GM23338 (cell line): ENCODE measurements around the gene NSD1. TPM values are rescaled to one million over a fixed set of nuclear protein-coding genes. Genes with fewer than 3 reads are reported as not detected.

Source experiments
- ATAC-seq: fragments of 200-7000 bp; cut with Tn5 transposase; 3 replicates; pipeline ENCODE4 v1.9.1; 2020
- DNase-seq: peaks from one replicate; pipeline ENCODE4 v3.0.0-alpha.2; 2015; ENCODE audit warnings: low spot score
- H2AFZ ChIP-seq: fragments of 200-600 bp; sonication (generic); 2 replicates; pipeline ENCODE4 v1.8.0; 2016; ENCODE audit warnings: antibody characterized with exemption, mild to moderate bottlenecking, moderate library complexity
- H3F3A ChIP-seq: fragments of 200-600 bp; sonication (generic); replicated peaks from 2 replicates; pipeline ENCODE4 v1.8.0; 2017; ENCODE audit warnings: antibody characterized with exemption, mixed run types, low read depth
- H3K27ac ChIP-seq: fragments of 200-600 bp; sonication (generic); 2 replicates; pipeline ENCODE4 v1.6.1; 2016; ENCODE audit warnings: low read depth
- H3K27me3 ChIP-seq: fragments of 200-600 bp; sonication (generic); 2 replicates; pipeline ENCODE4 v1.8.0; 2016; ENCODE audit warnings: mild to moderate bottlenecking, mixed run types, moderate library complexity; ENCODE audit not compliant: insufficient read depth
- H3K36me3 ChIP-seq: fragments of 200-600 bp; sonication (generic); 2 replicates; pipeline ENCODE4 v1.8.0; 2016; ENCODE audit warnings: mild to moderate bottlenecking; ENCODE audit not compliant: insufficient read depth
- H3K4me1 ChIP-seq: fragments of 200-600 bp; sonication (generic); 2 replicates; pipeline ENCODE4 v1.8.0; 2016; ENCODE audit warnings: mild to moderate bottlenecking, moderate library complexity; ENCODE audit not compliant: insufficient read depth
- H3K4me2 ChIP-seq: fragments of 200-600 bp; sonication (generic); 2 replicates; pipeline ENCODE4 v1.7.1; 2017; ENCODE audit warnings: mixed run types
- H3K4me3 ChIP-seq: fragments of 200-600 bp; sonication (generic); 2 replicates; pipeline ENCODE4 v1.6.1; 2016; ENCODE audit warnings: mixed run types
- H3K79me2 ChIP-seq: fragments of 200-600 bp; sonication (generic); replicated peaks from 2 replicates; pipeline ENCODE4 v1.8.0; 2017; ENCODE audit warnings: mild to moderate bottlenecking; ENCODE audit not compliant: insufficient read depth
- H3K9me2 ChIP-seq: fragments of 200-600 bp; sonication (generic); 2 replicates; pipeline ENCODE4 v1.8.0; 2017; ENCODE audit not compliant: insufficient read depth
- H4K20me1 ChIP-seq: fragments of 200-600 bp; sonication (generic); replicated peaks from 2 replicates; pipeline ENCODE4 v1.8.0; 2017; ENCODE audit warnings: mild to moderate bottlenecking; ENCODE audit not compliant: insufficient read depth
- H3K27ac Mint-ChIP-seq: 2 replicates; pipeline ENCODE4 v1.8.0; 2020; ENCODE audit warnings: inconsistent platforms, mild to moderate bottlenecking, moderate library complexity, mixed read lengths
- H3K27me3 Mint-ChIP-seq: 3 replicates; pipeline ENCODE4 v1.8.0; 2022; ENCODE audit warnings: low read depth, mild to moderate bottlenecking, moderate library complexity, mixed read lengths, inconsistent platforms; ENCODE audit not compliant: insufficient read depth, poor library complexity
- H3K36me3 Mint-ChIP-seq: 3 replicates; pipeline ENCODE4 v1.8.0; 2021; ENCODE audit warnings: low read depth, mild to moderate bottlenecking, inconsistent platforms, moderate library complexity, mixed read lengths
- H3K4me1 Mint-ChIP-seq: 3 replicates; pipeline ENCODE4 v1.8.0; 2020; ENCODE audit warnings: mild to moderate bottlenecking, inconsistent platforms, mixed read lengths
- H3K4me3 Mint-ChIP-seq: 3 replicates; pipeline ENCODE4 v1.8.0; 2021; ENCODE audit warnings: moderate library complexity, mild to moderate bottlenecking, inconsistent platforms, mixed read lengths
- H3K9me3 Mint-ChIP-seq: 3 replicates; pipeline ENCODE4 v1.8.0; 2020; ENCODE audit warnings: moderate library complexity, mild to moderate bottlenecking, inconsistent platforms, mixed read lengths
- CREB1 ChIP-seq: fragments of 250-450 bp; sonication (Bioruptor Pico); IDR thresholded peaks from 2 replicates; pipeline ENCODE4 v1.5.0; 2020; ENCODE audit warnings: low read depth, mild to moderate bottlenecking, moderate library complexity
- CTCF ChIP-seq, 2 experiments: fragments of 200-600 bp in 1 of 2; sonication (generic) in 1 of 2; conservative IDR thresholded peaks; 2 replicates each; pipeline versions ENCODE4 v1.5.1 to v1.6.1; 2016 to 2017; ENCODE audit warnings: antibody characterized with exemption in 2 of 2, low read depth in 2 of 2, mild to moderate bottlenecking in 2 of 2, moderate library complexity in 1 of 2
- ETS1 ChIP-seq: IDR thresholded peaks from 2 replicates; pipeline ENCODE4 v1.6.1; 2016; ENCODE audit warnings: antibody characterized with exemption
- EZH2 ChIP-seq: fragments of 200-600 bp; sonication (generic); IDR thresholded peaks from one replicate; pipeline ENCODE4 v1.8.0; 2017; ENCODE audit warnings: antibody characterized with exemption, mild to moderate bottlenecking, low read depth; ENCODE audit not compliant: unreplicated experiment
- EZH2phosphoT487 ChIP-seq: fragments of 200-600 bp; sonication (generic); IDR thresholded peaks from one replicate; pipeline ENCODE4 v1.8.1; 2018; ENCODE audit warnings: antibody characterized with exemption; ENCODE audit not compliant: unreplicated experiment
- JUNB ChIP-seq: IDR thresholded peaks from one replicate; pipeline ENCODE4 v1.6.1; 2016; ENCODE audit warnings: antibody characterized with exemption; ENCODE audit not compliant: unreplicated experiment
- NANOG ChIP-seq: IDR thresholded peaks from 2 replicates; pipeline ENCODE4 v1.6.1; 2016; ENCODE audit warnings: antibody characterized with exemption, borderline replicate concordance
- POLR2AphosphoS5 ChIP-seq: IDR thresholded peaks from 2 replicates; pipeline ENCODE4 v1.6.1; 2016; ENCODE audit warnings: antibody characterized with exemption, low read depth
- REST ChIP-seq: IDR thresholded peaks from one replicate; pipeline ENCODE4 v1.6.1; 2018; ENCODE audit warnings: antibody characterized with exemption; ENCODE audit not compliant: unreplicated experiment
- STAT1 ChIP-seq: IDR thresholded peaks from one replicate; pipeline ENCODE4 v1.6.1; 2016; ENCODE audit warnings: antibody characterized with exemption; ENCODE audit not compliant: unreplicated experiment
- ZNF114 ChIP-seq: fragments of 250-450 bp; sonication (Bioruptor Pico); IDR thresholded peaks from 2 replicates; pipeline ENCODE4 v1.5.0; 2020; ENCODE audit warnings: mild to moderate bottlenecking, moderate library complexity
- ZNF331 ChIP-seq: fragments of 250-450 bp; sonication (Bioruptor Pico); IDR thresholded peaks from 2 replicates; pipeline ENCODE4 v1.5.0; 2020; ENCODE audit warnings: low read depth, mild to moderate bottlenecking, moderate library complexity
- ZNF462 ChIP-seq: fragments of 250-450 bp; sonication (Bioruptor Pico); IDR thresholded peaks from 2 replicates; pipeline ENCODE4 v1.5.0; 2020; ENCODE audit warnings: mild to moderate bottlenecking, moderate library complexity
- polyA plus RNA-seq: library from polyadenylated mRNA; unstranded; fragments of >200 nt; fragmentation: Nextera tagmentation; extraction: Ambion mirVana; gene quantifications from 2 replicates; pipeline ENCODE4 v1.2.1, GENCODE V29; 2016
- total RNA-seq: library from RNA; depleted of rRNA; stranded (reverse); fragments of >200 nt; shearing (Covaris generic); gene quantifications from 2 replicates; pipeline ENCODE4 v1.2.3, GENCODE V29; 2014

Gene NSD1
- total and polyA plus RNA-seq, 2 experiments from 2014 or later, result 96.4 to 106 TPM

- Histone ChIP-seq H4K20me1 (peaks cover 51% of the 10 kb centered on the region), H3K4me1 (no peaks in the 10 kb centered on the region), H3K27ac (peak overlapping the region; percentile 60), H3K27me3 (no peaks in the 10 kb centered on the region), H3K9me2 (no peaks in the 10 kb centered on the region), H3F3A (0 out of 2 replicates have a peak, but pooled peaks cover 11% of the 10 kb centered on the region), H3K4me3 (no peak overlapping the region), H2AFZ (no peak overlapping the region), H3K79me2 (peaks cover 100% of the 10 kb centered on the region), H3K4me2 (no peak overlapping the region), H3K36me3 (peaks cover 4% of the 10 kb centered on the region; the same call in 1 of the 2 replicates)
- DNase-seq (no peak), ATAC-seq (peak; percentile 46)
- peaks cover 48% of the 10 kb centered on the region for H3K36me3 Mint-ChIP-seq
- H3K27ac Mint-ChIP-seq, result no peak overlapping the region; the same call in 1 of the 2 replicates
- TF ChIP-seq CTCF (conservative IDR thresholded peaks at IDR 0.05; ENCODE audit: low read depth in 2 of 2), result no peak
- no peak for TF ChIP-seq JUNB
- no peak for TF ChIP-seq ZNF462 (CRISPR knock-in tag)
- no peak for TF ChIP-seq CREB1
- no peak for TF ChIP-seq EZH2
- no peak for TF ChIP-seq NANOG
- TF ChIP-seq ZNF331 (CRISPR knock-in tag), result no peak
- no peak for TF ChIP-seq POLR2AphosphoS5
- TF ChIP-seq REST, result no peak
- no peak for TF ChIP-seq EZH2phosphoT487
- TF ChIP-seq STAT1, result no peak
- TF ChIP-seq ETS1, result no peak
- TF ChIP-seq ZNF114, result no peak
- no peaks in the 10 kb centered on the region for H3K9me3 Mint-ChIP-seq
- H3K27me3 Mint-ChIP-seq, result peaks cover 8% of the 10 kb centered on the region
- peaks cover 2% of the 10 kb centered on the region; the same call in 1 of the 3 replicates for H3K4me1 Mint-ChIP-seq
- no peak overlapping the region for H3K4me3 Mint-ChIP-seq
Observed at GRCh38 chr5:177162379-177162778, 28.8 kb downstream of the NSD1 start.
